HepG2 (cell line): Measurements from ENCODE around the gene LLGL2. TPM values are rescaled to one million over a fixed set of nuclear protein-coding genes. Genes with fewer than 3 reads are reported as not detected.

ENCODE experiments used
- CCAR2 ChIP-seq: fragments of 200-400 bp; formaldehyde crosslinking; optimal IDR thresholded peaks from 2 replicates; pipeline ENCODE3; 2018; ENCODE audit warnings: low read depth, mild to moderate bottlenecking, low read length, moderate library complexity
- KAT2B ChIP-seq: fragments of 150-350 bp; IDR thresholded peaks from 2 replicates; pipeline ENCODE4 v1.6.1; 2014; ENCODE audit warnings: low read depth, low read length, borderline replicate concordance
- NFE2 ChIP-seq: sonication (generic); formaldehyde crosslinking; IDR thresholded peaks from 2 replicates; pipeline ENCODE4 v1.4.0; 2020; ENCODE audit warnings: missing genetic modification reagents
- PRDM10 ChIP-seq: sonication (generic); formaldehyde crosslinking; IDR thresholded peaks from 2 replicates; pipeline ENCODE4 v1.4.0; 2020; ENCODE audit warnings: low read depth, missing genetic modification reagents
- RFXAP ChIP-seq: sonication (generic); formaldehyde crosslinking; IDR thresholded peaks from 2 replicates; pipeline ENCODE4 v1.4.0; 2020; ENCODE audit warnings: missing genetic modification reagents, borderline replicate concordance
- SIN3A ChIP-seq: IDR thresholded peaks from 2 replicates; pipeline ENCODE4 v1.6.1; 2011; ENCODE audit warnings: low read depth, mild to moderate bottlenecking, control low read depth, low read length, borderline replicate concordance
- SMC3 ChIP-seq: IDR thresholded peaks from 2 replicates; pipeline ENCODE4 v1.6.1; 2011; ENCODE audit warnings: low read length, improper control_type of control experiment
- TERF1 ChIP-seq: sonication (generic); formaldehyde crosslinking; IDR thresholded peaks from 2 replicates; pipeline ENCODE4 v1.8.0; 2022; ENCODE audit warnings: mild to moderate bottlenecking, missing genetic modification reagents, moderate library complexity
- ZBTB34 ChIP-seq: sonication (generic); formaldehyde crosslinking; IDR thresholded peaks from 2 replicates; pipeline ENCODE4 v1.8.0; 2022; ENCODE audit warnings: mild to moderate bottlenecking, missing genetic modification reagents
- ZEB1 ChIP-seq: IDR thresholded peaks from 2 replicates; pipeline ENCODE4 v1.6.1; 2012; ENCODE audit warnings: mild to moderate bottlenecking, low read depth, inconsistent platforms; ENCODE audit not compliant: insufficient replicate concordance
- ZFP62 ChIP-seq: sonication (generic); formaldehyde crosslinking; IDR thresholded peaks from 2 replicates; pipeline ENCODE4 v1.4.0; 2020; ENCODE audit warnings: missing genetic modification reagents
- ZKSCAN8 ChIP-seq: IDR thresholded peaks from 2 replicates; pipeline ENCODE4 v1.6.1; 2016; ENCODE audit warnings: borderline replicate concordance, missing genetic modification reagents, missing compliant biosample characterization
- ZMYM3 ChIP-seq: sonication (generic); formaldehyde crosslinking; IDR thresholded peaks from 2 replicates; pipeline ENCODE4 v1.5.1; 2020; ENCODE audit warnings: mild to moderate bottlenecking, missing genetic modification reagents
- ZNF20 ChIP-seq: sonication (generic); formaldehyde crosslinking; IDR thresholded peaks from 2 replicates; pipeline ENCODE4 v1.4.0; 2020; ENCODE audit warnings: mild to moderate bottlenecking, moderate library complexity, missing genetic modification reagents
- ZNF256 ChIP-seq: sonication (generic); formaldehyde crosslinking; conservative IDR thresholded peaks from 2 replicates; pipeline ENCODE4 v1.4.0; 2020; ENCODE audit warnings: missing genetic modification reagents
- ZNF292 ChIP-seq: sonication (generic); formaldehyde crosslinking; IDR thresholded peaks from 2 replicates; pipeline ENCODE4 v1.8.1; 2022; ENCODE audit warnings: mild to moderate bottlenecking, low read depth, missing genetic modification reagents, borderline replicate concordance
- ZNF547 ChIP-seq: sonication (generic); formaldehyde crosslinking; IDR thresholded peaks from 2 replicates; pipeline ENCODE4 v1.5.1; 2020; ENCODE audit warnings: mild to moderate bottlenecking, missing genetic modification reagents
- ZNF563 ChIP-seq: sonication (generic); formaldehyde crosslinking; IDR thresholded peaks from 2 replicates; pipeline ENCODE4 v1.8.0; 2022; ENCODE audit warnings: mild to moderate bottlenecking, moderate library complexity, missing genetic modification reagents
- ZNF614 ChIP-seq: IDR thresholded peaks from 2 replicates; pipeline ENCODE4 v1.6.1; 2018; ENCODE audit warnings: missing biosample characterization, missing genetic modification reagents, inconsistent platforms, borderline replicate concordance
- ZNF652 ChIP-seq: IDR thresholded peaks from 2 replicates; pipeline ENCODE4 v1.6.1; 2016; ENCODE audit warnings: low read depth, borderline replicate concordance
- ZNF740 ChIP-seq: sonication (generic); formaldehyde crosslinking; IDR thresholded peaks from 2 replicates; pipeline ENCODE4 v1.4.0; 2020; ENCODE audit warnings: missing genetic modification reagents
- ZNF773 ChIP-seq: sonication (generic); formaldehyde crosslinking; IDR thresholded peaks from 2 replicates; pipeline ENCODE4 v1.4.0; 2020; ENCODE audit warnings: missing genetic modification reagents, borderline replicate concordance
- ZSCAN30 ChIP-seq: sonication (generic); formaldehyde crosslinking; IDR thresholded peaks from 2 replicates; pipeline ENCODE4 v1.5.0; 2020; ENCODE audit warnings: mild to moderate bottlenecking, missing genetic modification reagents
- polyA plus RNA-seq, 8 experiments: library from polyadenylated mRNA; depleted of rRNA in 3 of 8; stranded (reverse) in 7 of 8; unstranded in 1 of 8; fragments of >200 nt; fragmentation: Illumina TruSeq in 4 of 8; extraction: Trizol in 4 of 8; gene quantifications; 2 replicates each; pipeline versions ENCODE4 v1.2.1 to v1.2.3, GENCODE V29; 2011 to 2016; ENCODE audit warnings: low read depth in 4 of 8, missing spikeins in 1 of 8, mixed read lengths in 1 of 8; ENCODE audit not compliant: insufficient read depth in 1 of 8
- total RNA-seq, 5 experiments: library from RNA; depleted of rRNA; stranded (reverse); fragments of >200 nt; fragmentation: Illumina TruSeq; extraction: Trizol; gene quantifications; 2 replicates each; pipeline ENCODE4 v1.2.3, GENCODE V29; 2016; ENCODE audit warnings: low read depth in 1 of 5

The LLGL2 gene
- total and polyA plus RNA-seq, 2 of the 13 experiments (the other 11 are each of a cell fraction or from before 2014, with no cell fraction given), result 83.0 to 86.7 TPM

GRCh38 chr17:75524970-75525805 lies at the start of gene LLGL2 (continued):
- TF ChIP-seq ZFP62 (CRISPR knock-in tag), result no peak; the same call in 1 of the 2 replicates
- no peak for TF ChIP-seq TERF1 (CRISPR knock-in tag)
- no peak; the same call in 1 of the 2 replicates for TF ChIP-seq SMC3
- TF ChIP-seq SIN3A, result no peak; the same call in 1 of the 2 replicates
- TF ChIP-seq ZNF652 (CRISPR knock-in tag), result no peak
- peak; percentile 49; the same call in 1 of the 2 replicates for TF ChIP-seq ZKSCAN8 (CRISPR knock-in tag)
- TF ChIP-seq NFE2 (CRISPR knock-in tag), result no peak
- no peak for TF ChIP-seq ZSCAN30 (CRISPR knock-in tag)
- no peak; the same call in 1 of the 2 replicates for TF ChIP-seq ZNF740
- no peak for TF ChIP-seq KAT2B
- TF ChIP-seq PRDM10 (CRISPR knock-in tag), result no peak
- no peak for TF ChIP-seq ZNF20
- TF ChIP-seq ZNF547 (CRISPR knock-in tag), result no peak; the same call in none of the 2 replicates
- TF ChIP-seq ZNF773 (CRISPR knock-in tag), result no peak
- peak; percentile 11; the same call in 1 of the 2 replicates for TF ChIP-seq ZBTB34 (CRISPR knock-in tag)
- no peak for TF ChIP-seq ZNF614 (CRISPR knock-in tag)
- peak; percentile 73 for TF ChIP-seq ZNF563 (CRISPR knock-in tag)
- TF ChIP-seq ZNF256 (CRISPR knock-in tag), result peak; percentile 61; the same call in 1 of the 2 replicates
- TF ChIP-seq RFXAP (CRISPR knock-in tag), result 0 out of 2 replicates have a peak, but pooled peaks have one; percentile 40
- peak; percentile 68 for TF ChIP-seq ZMYM3
- TF ChIP-seq CCAR2, result no peak
- TF ChIP-seq ZEB1, result peak; percentile 100
- peak; percentile 32; the same call in 1 of the 2 replicates for TF ChIP-seq ZNF292 (CRISPR knock-in tag)
